ENCODE data around the gene STARD9.
"Not testable (repeated sequence)": the region's sequence is repeated elsewhere in the genome, so short reads cannot be mapped to it uniquely, and the experiment has no call there.

STARD9 gene

DNA sequence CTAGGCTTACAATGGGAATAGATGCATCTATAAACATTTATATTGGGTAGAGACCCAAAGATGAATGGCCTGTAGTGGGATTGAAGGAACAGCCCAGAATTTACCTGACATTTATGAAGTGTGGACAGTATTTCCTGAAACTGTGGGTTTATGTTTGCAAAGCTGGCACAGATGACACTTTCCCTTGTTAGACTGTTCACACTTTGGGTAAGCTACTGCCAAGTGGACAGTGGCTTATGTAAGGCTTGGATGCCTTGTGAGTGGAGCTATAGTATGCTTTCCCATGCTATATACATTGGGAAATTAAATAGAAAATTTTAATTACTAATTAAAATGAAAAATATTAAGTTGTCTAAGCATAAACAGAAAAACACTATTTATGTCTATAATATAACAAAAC is 48.5 kb downstream of the STARD9 start:
- DNase-seq (ENCODE audit: low spot score): no peak

DNA sequence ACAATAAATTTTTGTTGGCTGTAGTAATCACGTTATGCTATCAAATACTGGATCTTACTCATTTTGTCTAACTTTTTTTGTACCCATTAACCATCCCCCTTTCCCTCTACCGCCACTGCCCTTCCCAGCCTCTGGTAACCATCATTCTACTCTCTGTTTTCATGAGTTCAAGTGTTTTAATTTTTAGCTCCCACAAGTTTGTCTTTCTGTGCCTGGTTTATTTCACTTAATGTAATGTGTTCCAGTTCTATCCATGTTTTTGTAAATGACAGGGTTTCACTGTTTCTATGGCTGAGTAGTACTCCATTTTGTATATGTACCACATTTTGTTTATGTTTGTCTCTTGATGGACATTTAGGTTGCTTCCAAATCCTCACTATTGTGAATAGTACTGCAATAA is 52.1 kb downstream of the STARD9 start:
- DNase-seq (ENCODE audit: low spot score): no peak

DNA sequence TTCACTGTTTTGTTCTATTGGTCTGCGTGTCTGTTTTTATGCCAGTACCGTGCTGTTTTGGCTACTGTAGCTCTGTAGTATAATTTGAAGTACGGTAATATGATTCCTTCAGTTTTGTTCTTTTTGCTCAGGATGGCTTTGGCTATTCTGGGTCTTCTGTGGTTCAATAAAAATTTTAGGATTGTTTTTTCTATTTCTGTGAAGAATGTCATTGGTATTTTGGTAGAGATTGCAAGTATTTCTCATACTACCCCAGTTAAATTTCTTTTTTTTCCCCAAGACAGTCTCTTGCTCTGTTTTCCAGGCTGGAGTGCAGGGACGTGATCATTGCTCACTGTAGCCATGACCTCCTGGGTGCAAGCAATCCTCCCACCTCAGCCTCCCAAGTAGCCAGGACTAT is 53.4 kb downstream of the STARD9 start:
- no peak for DNase-seq (ENCODE audit: low spot score)

DNA sequence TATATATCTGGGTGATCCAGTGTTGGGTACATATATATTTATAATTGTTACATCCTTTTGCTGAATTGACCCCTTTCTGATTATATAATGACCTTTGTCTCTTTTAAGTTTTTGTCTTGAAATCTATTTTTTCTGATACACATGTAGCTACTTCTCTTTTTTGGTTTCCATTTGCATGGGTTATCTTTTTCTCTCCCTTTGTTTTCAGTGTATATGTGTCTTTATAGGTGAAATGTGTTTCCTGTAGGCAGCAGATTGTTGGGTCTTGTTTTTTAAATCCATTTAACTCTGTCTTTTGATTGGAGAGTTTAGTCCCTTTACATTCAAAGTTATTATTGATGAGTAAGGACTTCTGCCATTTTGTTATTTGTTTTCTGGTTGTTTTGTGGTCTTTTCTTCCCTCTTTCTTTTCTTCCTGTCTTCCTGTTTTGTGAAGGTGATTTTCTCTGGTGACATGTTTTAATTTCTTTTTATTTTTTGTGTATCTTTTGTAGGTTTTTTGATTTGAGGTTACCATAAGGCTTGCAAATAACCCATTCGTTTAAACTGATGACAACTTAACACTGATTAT is 56.8 kb downstream of the STARD9 start:
- no peak for DNase-seq (ENCODE audit: low spot score)

DNA sequence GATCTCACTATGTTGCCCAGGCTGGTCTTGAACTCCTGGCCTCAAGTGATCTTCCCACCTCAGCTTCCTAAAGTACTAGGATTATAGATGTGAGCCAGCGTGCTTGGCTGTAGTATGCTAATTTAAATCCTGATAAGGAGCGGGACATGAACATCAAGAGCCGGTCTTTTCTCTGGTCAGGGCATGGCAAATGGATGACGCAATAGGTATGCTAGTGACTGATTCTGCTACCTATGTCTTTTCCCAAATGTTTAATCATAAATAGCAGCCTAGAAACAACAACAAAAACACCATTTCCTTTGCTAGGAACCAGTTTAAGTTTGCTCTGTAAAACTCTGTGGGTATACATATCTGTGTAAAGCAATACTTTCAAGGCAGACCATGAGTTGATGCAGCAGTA is 64.7 kb downstream of the STARD9 start:
- DNase-seq (ENCODE audit: low spot score): no peak

DNA sequence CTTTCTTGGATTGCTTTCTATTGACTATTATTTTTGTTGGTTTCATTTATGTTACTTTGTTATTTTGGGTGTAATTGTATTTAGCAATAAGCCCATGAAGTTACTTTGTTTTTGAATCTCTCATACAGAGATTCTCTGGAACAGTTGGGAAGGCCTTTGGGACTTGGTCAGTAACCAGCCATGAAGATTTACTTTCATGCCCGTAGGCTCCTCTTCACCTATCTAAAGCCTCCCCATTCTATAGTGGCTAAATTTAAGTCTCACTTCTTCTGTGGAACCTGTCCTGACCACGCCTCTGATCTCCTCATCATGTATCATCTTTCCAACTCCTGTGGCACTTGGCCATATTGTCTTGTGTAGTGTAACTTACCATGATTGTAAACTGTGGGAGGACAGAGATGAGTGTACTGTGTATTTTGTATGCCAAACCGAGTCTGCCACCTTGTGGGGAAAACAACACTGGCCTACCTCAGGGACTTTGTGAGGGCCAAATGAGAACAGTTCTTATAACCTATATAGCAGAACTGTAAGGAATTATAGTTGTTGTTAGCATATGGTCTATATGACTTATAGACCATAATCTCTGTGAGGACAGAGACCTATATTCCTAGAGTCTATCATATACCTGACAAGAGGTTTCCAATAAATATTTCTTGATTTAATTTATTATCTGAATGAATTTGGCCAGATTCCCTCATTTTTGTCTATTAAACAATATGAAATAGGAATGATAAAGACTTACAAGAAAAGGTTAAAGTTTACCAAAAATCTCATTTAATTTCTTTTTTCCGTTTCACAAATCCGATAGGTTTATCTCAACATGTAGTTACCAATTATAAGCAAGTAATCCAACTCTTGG is 75.0 kb downstream of the STARD9 start:
- peak; percentile 43 for DNase-seq (ENCODE audit: low spot score)

DNA sequence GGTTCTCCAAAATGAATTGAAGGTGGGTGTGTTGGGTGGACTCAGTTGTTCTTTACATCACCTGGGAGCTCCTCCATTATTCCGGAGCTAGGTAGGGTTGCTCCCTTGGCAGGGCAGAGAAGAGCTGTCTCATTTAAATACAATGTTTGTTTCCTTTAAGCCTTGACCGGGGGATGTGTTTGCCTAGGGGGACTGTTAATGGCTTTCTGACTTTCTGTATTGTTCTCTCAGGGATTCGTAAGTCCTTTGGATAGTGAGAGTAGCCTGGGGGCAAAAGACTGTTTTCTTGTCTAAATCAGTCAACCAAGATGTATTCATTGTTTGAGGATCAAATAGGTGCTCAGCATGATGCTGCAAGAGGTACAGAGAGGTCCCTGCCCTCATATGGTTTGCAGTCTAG is 90.4 kb downstream of the STARD9 start:
- DNase-seq (ENCODE audit: low spot score): no peak

DNA sequence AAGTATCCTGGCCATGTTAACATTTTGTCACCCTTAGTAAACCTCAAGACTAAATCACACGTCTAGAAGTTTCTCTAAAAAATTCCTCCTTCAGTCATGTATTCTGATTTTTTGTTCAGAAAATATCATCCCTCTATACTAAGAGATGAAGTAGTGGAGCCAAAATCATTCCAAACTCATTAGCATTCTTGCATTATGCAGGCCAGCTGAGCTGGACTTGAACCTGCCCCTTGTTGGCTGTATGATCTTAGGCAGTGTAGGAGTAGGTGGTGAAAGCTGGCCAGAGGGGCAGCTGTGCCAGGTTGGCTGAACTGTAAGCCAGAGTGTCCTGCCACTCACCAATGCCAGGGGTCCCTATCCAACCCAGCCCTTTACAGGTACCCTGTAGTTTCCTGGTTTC is 92.4 kb downstream of the STARD9 start:
- DNase-seq (ENCODE audit: low spot score): no peak

DNA sequence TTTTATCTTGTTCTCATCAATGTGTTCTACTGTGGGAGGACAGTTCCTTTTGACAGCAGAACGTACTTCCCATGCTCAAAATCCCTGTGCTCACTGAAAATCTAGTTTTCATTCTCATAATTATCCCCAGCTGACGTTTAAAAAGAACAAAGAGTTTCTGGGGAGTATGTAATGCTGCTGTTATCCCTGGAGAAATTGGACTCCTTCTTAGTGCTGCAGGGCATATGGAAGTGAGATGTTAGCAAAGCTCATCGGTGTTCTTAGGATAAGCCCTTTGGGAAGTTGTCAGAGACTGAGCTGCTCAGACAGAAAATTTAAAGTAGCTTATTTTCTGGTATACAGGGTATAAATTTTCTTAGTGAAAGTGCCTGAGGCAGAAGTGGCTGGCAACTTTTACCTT is 95.0 kb downstream of the STARD9 start:
- DNase-seq (ENCODE audit: low spot score): no peak

DNA sequence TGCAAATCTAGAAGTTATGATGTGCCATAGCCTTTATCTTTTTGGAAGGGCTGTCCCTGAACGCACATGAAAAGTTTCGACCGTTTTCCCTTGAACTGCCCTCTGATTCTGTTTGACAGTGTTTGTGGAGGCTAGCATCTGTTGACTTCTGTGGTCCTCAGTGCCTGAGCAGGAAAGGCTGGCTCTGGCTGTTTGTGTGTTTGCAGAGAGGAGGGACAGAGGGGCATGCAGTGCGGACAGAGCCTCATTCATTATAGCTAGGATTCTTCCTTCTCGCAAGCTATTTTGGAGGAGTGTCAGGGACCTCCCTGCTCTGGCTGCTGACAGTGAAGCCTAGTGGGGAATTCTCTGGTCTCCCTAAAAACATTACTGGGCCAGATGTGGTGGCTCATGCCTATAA is 97.0 kb downstream of the STARD9 start:
- no peak for DNase-seq (ENCODE audit: low spot score)

DNA sequence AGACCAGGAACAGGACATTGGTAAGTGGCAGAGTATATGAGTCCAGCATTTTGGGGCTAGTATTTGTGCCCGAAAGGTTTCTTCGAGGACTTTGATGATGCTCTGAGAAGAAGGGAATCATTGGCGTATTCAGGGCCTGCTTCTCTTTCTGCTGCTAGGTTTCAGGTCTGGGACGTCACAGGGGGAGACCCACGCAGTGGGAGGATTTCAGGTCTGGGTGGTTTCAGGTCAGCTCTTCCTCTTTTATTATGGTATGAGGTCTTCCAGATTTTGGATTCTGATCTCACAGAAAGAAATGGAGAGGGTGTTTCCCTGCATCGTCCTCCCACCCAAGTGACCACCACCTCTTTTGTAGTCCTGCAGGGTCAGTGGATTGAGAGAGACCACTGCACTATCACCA is 99.1 kb downstream of the STARD9 start:
- DNase-seq (ENCODE audit: low spot score): no peak

DNA sequence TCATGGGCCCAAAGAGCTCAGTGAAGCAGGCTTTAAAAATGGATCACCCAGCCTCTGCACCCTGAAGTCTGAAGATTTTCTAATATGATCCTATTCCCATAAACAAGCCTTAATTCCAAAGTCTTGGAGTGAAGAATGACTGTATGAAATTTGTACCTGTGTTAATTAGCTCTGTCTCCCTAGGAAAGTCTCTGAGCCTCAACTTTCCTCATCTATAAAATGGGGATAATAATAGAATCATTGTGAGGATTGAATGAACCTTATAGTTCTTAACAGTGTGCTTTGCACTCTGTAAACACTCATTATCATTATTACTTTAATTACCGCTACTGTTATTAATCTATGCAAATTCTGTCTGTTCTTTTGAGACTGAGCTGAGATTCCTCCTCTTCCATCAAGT is 99.6 kb downstream of the STARD9 start:
- DNase-seq (ENCODE audit: low spot score): no peak

DNA sequence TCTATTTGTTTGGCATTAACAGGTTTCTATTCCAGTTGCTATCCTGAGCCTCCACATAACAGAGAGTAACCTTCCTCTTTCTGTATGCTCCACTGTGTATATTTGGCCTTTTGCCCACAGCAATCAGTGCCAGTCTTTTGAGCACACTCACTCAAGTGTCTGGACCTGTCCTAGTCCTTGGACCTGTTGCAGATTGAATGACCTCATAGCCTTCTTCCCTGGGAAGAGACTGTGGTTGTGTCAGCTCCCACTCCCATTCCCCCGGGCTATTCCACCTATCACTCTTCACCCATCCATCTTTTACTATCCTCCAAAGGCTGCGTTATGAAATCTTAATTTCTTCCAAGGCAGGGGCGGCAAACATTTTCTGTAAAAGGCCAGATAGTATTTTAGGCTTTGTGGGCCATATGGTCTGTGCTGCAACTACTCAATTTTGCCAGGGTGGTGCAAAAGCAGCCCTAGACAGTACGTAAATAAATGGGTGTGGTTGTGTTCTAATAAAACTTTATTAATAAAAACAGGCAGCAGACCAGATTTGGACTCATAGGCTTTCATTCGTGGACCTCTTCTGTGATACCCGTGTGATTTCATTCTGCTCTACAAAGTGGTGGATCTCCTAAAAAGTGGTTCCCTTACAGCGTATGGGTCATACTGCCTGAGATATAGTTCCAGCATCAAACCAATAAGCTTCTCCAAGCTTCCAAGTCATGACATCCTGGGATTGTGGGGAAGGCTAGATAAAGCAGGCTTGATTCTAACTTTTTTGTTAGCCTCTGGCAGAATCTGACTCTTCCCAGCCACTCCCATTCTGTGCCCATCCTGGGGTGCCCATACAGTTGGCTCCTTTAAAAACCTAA is 104.1 kb downstream of the STARD9 start:
- no peak for DNase-seq (ENCODE audit: low spot score)

DNA sequence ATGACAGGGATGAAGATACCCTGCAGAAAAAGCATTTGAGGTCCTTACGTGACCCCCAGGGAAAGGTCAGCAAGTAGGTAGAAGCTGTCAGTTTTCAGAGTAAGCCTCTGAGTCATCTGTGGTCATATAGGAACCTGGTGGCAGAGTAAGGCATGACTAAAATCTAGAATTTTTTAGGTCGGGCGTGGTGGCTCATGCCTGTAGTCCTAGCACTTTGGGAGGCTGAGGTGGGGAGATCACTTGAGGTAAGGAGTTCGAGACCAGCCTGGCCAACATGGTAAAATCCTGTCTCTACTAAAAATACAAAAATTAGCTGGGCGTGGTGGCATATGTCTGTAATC is 104.7 kb downstream of the STARD9 start:
- not testable (repeated sequence) for DNase-seq (ENCODE audit: low spot score)

DNA sequence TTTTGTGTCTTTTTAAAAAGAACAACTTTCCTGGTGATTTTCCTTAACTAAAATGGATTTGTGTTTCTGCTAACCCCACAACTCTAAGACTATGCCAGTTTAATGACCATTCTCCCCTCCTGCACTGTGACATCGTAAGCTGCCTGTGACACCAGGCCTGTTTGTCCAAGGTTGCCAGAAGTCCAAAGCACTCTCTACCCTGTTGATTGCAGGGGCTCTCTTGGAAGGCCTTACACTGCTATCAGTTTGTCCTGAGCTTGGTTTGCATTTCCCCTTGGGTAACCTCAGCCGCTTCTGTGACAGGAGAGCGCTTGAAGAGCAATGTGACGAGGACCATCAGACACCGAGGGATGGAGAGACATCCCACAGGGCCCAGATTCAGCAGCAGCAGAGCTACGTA is 105.7 kb downstream of the STARD9 start:
- no peak for DNase-seq (ENCODE audit: low spot score)

DNA sequence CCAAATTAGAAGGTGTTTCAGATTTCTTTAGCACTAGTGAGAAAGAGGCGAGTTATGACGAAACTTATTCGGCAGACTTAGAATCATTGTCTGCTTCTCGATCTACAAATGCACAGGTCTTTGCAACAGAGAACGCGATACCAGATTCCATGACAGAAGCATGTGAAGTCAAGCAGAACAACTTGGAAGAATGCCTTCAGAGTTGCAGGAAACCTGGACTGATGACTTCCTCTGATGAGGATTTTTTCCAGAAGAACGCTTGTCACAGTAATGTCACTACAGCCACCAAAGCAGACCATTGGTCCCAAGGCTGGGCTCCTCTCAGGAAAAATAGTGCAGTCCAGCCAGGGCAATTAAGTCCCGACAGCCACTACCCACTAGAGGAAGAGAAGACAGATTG is 110.9 kb downstream of the STARD9 start:
- no peak for DNase-seq (ENCODE audit: low spot score)

DNA sequence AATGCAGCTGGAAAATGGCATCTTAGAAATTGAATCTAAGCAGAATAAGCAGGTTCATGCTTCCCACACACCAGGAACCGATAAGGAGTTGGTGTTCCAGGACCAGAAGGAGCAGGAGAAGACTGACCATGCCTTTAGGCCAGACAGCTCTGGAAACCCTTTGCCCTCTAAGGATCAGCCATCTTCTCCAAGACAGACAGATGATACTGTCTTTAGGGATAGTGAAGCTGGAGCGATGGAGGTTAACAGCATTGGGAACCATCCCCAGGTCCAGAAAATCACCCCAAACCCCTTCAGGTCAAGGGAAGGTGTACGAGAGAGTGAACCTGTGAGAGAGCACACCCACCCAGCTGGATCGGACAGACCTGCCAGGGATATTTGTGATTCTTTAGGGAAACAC is 112.3 kb downstream of the STARD9 start:
- DNase-seq (ENCODE audit: low spot score): no peak

DNA sequence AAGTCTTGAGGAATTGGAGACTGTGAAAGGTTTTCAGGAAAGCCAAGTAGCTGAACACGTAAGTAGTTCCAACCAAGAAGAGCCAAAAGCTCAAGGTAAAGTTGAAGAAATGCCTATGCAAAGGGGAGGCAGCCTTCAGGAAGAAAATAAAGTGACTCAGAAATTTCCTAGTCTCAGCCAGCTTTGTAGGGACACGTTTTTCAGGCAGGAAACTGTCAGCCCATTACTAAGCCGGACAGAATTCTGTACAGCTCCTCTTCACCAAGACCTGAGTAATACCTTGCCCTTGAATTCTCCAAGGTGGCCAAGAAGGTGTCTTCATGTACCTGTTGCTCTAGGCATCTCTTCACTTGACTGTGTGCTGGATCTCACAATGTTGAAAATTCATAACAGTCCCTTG is 112.9 kb downstream of the STARD9 start:
- no peak for DNase-seq (ENCODE audit: low spot score)

DNA sequence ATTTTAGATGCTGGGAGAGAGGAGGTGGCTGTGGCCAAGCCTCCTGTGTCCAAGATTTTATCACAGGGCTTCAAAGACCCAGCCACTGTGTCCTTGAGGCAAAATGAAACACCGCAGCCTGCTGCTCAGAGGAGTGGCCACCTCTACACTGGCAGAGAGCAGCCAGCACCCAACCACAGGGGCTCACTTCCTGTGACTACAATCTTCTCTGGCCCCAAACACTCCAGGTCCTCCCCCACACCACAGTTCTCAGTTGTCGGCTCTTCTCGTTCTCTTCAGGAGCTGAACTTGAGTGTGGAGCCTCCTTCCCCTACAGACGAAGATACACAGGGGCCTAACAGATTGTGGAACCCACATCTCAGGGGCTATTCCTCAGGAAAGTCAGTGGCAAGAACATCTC is 115.9 kb downstream of the STARD9 start:
- no peak for DNase-seq (ENCODE audit: low spot score)

DNA sequence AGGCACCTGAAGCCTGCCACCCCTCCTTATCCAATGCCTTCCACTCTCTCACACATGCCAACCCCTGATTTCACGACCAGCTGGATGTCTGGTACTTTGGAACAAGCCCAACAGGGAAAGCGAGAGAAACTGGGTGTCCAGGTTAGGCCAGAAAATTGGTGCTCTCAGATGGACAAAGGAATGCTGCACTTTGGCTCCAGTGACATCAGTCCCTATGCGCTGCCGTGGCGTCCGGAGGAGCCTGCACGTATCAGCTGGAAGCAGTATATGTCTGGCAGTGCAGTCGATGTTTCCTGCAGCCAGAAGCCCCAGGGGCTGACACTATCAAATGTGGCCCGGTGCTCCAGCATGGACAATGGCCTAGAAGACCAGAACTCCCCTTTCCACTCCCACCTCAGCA is 116.4 kb downstream of the STARD9 start:
- DNase-seq (ENCODE audit: low spot score): no peak

DNA sequence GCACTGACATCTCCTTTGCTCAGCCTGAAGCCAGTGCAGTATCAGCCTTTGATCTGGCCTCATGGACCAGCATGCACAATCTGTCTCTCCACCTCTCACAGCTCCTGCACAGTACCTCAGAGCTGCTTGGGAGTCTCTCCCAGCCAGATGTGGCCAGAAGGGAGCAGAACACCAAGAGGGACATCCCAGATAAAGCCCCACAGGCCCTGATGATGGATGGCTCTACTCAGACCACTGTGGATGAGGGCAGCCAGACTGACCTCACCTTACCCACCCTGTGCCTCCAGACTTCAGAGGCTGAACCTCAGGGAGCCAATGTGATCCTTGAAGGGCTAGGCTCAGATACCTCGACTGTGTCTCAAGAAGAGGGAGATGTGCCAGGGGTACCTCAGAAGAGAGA is 117.1 kb downstream of the STARD9 start:
- no peak for DNase-seq (ENCODE audit: low spot score)

DNA sequence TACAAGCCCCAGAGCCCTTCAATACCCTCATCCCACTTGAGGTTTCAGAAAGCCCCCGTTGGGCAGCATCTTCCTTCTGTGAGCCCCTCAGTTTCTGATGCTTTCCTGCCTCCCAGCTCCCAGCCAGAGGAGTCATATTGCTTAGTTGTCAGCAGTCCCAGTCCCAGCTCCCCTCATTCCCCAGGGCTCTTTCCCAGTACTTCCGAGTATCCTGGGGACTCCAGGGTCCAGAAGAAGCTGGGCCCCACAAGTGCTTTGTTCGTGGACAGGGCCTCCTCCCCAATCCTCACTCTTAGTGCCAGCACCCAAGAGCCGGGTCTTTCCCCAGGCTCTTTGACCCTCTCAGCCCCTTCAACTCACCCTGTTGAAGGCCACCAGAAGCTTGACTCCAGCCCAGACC is 117.6 kb downstream of the STARD9 start:
- DNase-seq (ENCODE audit: low spot score): no peak

DNA sequence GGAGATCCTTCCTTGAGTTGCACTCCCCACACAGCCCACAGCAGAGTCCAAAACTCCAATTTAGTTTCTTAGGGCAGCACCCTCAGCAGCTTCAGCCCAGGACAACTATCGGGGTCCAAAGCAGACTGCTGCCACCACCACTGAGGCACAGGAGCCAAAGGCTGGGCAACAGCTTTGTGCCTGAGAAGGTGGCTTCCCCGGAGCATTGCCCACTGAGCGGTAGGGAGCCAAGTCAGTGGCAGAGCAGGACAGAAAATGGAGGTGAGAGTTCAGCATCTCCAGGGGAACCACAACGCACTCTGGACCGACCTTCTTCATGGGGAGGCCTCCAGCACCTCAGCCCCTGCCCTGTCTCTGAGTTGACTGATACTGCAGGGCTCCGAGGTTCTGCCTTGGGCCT is 118.1 kb downstream of the STARD9 start:
- no peak for DNase-seq (ENCODE audit: low spot score)
